ENCODE measurements around the gene PLD1.
"Not testable (repeated sequence)": the region's sequence is repeated elsewhere in the genome, so short reads cannot be mapped to it uniquely, and the experiment has no call there.

Gene PLD1

DNA sequence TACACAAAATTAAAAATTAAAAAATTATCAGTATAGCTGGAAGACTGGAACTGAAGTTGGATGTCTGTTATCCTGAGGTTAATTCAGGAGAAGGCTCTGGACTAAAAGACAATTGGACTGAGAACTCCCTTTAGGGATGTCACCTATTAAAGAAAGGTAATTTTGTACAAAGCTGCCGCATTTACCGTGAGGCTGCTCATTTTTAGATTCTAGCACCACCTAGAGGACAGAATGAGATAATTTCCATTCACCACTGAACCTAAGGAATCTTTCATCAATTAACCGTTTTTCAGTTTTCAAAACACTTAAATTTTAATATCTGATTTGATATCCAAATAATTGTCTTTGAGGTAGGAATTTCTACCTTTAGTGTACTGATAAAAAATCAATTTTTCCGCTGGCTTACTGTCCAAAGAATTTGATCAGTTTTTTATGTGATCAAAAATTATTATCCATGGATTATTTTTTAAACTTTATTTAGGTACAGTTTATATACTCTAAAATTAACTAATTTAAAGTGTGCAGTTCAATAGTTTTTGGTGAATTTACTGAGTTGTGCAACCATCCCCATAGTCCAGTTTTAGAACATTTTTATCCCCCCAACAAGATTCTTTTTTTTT, 243.4 kb downstream of the PLD1 start:
- DNase-seq (ENCODE audit: low read depth in 2 of 2, low spot score in 1 of 2), result no peak

DNA sequence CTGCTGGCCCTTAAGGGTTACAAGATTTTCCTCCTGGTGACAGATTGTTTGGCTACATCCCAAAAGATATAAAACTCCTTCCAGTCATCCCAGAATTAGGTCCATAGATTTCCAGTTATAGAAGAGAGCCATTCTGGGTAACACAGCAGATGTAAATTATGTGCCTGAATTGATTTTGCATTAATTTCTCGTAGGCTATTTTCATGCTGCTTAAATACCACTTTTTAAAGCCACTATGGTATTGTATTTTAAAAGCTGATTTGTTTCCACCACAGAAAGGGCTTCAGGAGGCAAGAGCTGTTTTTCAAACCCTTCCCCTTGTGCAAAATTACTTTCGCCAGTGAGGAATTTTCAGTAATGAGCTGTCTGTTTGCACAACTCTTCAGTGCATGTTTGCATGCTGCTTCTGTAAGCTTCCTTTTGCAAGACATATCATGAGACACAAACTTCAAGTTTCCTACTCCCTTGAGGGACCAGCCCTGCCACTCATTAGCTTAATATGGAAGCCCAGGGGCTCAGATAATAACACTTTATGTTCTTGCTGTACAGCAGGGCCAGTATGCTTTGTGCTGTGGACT, 244.7 kb downstream of the PLD1 start:
- no peak for DNase-seq (ENCODE audit: low read depth in 2 of 2, low spot score in 1 of 2)

DNA sequence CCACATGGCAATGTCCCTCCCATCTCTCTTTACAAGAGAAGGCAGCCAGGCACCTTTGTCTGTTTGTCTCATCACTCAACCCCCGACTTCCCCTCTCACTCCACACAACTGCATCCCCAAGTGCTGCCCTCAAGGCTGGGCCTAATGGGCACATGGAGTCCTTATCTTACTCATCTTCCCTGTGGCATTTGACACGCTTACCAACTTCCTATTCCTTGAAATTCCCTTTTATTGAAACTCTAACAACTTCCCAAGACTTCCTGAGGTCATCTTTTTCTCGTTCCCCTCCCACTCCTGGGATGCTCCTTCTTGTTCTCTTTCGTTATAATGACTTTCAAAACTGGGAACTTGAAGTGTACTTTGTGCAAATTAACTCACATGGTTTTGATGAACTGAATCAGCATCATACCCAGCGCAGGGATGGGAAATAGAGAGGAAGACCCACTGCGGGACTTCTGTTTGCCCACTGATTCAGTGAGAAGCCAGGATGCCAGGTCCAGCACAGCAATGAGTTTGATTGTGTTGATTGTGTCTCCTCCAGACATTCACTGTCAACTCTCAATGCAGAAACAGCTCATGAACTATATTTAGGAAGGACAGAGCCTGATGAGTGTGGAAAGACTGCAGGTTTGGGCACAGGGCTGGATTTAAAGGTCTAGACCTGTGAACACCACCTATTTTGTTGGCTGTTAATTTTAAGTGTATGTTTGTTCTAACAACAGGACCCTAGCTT, 245.4 kb downstream of the PLD1 start:
- no peak for DNase-seq (ENCODE audit: low read depth in 2 of 2, low spot score in 1 of 2)

DNA sequence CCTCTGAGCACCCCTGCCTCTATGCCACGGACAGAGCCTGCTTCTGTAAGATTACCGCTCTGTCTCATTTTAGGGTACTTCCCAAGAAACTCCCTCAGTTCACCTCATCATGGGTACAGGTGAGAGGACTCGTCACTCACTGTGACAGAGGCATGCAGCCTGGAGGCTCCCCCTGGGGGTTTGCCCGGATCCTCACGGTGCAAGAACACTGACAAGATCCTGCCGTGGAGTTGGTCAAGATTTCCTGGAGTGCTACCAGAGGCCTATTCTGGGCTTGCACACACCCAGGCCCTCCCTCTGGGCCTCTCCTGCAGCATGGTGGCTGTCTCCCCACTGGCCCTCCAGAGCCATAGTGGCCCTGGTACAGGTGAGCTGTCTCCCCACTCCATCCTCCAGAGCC, 247.0 kb downstream of the PLD1 start:
- no peak for DNase-seq (ENCODE audit: low read depth in 2 of 2, low spot score in 1 of 2)

DNA sequence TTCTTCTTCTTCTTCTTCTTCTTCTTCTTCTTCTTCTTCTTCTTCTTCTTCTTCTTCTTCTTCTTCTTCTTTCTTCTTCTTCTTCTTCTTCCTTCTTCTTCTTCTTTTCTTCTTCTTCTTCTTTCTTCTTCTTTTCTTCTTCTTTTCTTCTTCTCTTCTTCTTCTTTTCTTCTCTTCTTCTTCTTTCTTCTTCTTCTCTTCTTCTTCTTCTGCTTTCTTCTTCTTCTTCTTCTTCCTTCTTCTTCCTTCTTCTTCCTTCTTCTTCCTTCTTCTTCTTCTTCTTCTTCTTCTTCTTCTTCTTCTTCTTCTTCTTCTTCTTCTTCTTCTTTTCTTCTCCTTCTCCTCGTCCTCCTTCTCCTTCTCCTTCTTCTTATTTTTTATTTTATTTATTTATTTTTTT, 247.8 kb downstream of the PLD1 start:
- DNase-seq (ENCODE audit: low read depth in 2 of 2, low spot score in 1 of 2), result not testable (repeated sequence)

DNA sequence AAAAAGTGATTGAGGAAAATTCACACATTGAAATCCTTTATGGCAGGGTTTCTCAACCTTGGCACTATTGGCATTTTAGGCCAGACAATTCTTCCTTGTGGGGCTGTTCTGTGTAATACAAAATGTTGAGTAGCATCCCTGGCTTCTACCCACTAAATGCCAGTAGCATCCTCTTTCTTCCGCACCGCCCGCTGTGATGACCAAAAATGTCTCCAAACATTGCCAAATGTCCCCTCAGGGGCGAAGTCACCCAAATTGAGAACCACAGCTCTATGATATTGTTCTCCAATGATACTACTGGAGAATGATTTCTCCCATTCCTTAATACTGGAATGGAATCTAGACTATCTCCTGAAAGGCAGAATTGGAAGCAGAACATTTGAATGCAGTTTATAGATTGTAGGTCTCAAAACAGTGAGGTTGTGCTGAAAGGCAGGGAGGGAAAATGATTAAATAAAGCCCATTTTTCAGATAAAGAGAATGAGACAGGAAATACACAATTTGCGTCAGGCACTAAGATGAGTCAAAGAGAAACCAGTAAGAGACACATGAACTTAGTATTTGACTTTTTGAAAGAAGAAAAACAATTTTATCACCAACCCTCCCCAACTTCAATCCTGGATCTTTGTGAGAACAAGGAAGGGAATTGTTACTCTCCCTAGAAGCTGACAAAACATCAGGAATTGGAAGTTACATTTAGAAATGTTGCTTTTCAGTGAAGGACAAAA, 248.5 kb downstream of the PLD1 start:
- DNase-seq (ENCODE audit: low read depth in 2 of 2, low spot score in 1 of 2), result no peak

DNA sequence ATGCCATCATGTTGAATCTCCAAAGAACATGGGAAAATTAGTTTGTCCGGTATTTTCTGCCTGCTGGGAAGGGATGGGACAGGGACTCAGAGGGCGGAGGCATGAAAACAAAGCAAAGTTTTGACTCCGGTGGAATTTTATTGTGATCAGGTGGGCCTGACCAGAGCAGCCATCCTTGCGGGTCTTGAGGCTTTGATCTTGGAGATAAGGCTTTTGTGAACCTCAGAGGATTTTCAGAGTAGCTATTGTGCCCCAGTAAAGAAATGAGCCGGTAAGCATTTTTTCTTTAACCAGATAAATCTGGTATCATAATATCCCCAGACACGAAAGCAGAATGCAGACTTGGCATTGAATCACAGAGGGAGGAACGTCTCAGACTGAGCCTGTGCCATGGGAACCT, 250.7 kb downstream of the PLD1 start:
- no peak for DNase-seq (ENCODE audit: low read depth in 2 of 2, low spot score in 1 of 2)

DNA sequence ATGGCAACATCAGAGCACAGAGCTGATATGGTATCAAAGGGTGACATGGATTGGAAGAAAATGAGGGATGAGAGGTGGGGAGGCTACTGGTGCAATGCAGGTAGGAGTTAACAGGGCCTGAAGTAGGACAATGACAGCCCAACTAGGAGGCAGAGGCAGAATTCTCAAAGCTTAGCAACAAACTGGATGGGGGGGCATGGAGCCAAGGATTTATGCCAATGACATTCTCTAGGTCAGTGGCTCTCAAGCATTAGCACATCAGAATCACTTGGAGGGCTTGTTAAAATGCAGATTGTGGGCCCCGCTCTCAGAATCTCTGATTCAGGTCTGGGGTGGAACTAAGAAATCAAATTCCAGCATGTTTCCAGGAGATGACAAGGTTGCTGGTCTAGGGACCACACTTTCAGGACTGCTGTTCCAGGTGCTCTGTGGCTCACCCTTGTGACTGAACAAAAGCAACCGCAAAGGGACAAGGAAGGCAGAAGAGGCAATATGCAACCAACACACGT, 252.0 kb downstream of the PLD1 start:
- DNase-seq (ENCODE audit: low read depth in 2 of 2, low spot score in 1 of 2), result no peak

DNA sequence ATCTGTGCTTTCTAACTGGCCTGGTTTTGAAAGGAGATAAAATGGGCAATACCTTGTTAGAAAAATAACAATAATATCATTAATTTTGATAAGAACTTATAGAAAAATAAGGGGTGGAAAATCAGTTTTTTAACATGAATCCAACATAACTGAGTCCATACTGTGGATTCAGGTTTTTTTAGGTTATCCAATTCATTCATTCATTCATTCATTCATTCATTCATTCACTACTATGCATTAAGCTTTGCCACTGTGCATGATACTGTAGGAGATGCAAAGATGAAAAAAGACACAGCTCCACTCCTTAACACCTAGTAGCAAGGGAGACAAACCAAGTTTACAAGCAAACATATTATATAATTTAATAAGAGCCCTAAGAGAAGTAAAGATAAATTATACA, 253.1 kb downstream of the PLD1 start:
- DNase-seq (ENCODE audit: low read depth in 2 of 2, low spot score in 1 of 2), result no peak

DNA sequence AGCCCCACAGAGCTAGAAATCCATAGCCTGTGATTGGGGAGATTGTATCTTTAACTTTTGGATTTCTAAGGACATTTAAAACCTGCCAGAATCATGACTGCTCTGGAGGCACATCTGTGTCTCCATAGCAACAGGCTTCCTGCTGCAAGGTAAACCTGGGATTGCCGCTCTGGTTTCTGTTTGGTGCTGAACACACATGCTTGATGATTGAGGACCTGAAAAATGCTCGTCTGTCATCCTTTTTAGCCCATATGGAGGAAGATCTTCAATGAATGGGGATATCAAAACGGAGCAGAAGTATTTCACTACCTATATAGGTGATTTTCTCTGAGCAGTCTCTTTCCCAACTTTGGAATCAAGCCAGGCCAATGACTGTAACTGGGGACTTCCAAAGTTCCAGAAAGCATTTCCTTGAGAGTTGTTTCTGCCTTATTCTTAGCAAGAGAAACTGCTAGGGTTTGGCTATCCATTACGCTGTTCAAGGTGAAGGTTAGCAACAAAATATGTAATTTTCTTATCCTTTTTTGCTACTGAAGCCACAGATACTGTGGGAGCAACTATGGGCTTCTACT, 253.6 kb downstream of the PLD1 start:
- no peak for DNase-seq (ENCODE audit: low read depth in 2 of 2, low spot score in 1 of 2)

DNA sequence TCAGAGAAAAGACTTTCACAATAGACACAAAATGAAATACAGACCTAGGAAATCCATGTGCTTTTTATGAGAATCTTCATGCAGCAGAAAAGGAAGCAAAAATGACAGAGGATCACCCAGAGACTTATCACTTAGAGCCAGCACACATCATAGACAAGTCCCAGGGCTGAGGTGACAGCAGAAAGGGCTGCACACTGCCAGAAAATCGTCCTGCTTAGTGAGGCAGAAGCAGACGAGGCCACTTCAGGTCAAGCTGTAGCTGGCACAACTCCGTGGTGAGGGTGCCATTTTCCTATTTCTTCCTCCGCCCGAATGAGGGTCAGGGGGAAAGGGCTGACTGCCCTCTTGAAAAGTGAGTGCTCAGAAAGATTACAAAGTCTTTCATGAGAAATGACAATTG, 254.1 kb downstream of the PLD1 start:
- no peak for DNase-seq (ENCODE audit: low read depth in 2 of 2, low spot score in 1 of 2)

DNA sequence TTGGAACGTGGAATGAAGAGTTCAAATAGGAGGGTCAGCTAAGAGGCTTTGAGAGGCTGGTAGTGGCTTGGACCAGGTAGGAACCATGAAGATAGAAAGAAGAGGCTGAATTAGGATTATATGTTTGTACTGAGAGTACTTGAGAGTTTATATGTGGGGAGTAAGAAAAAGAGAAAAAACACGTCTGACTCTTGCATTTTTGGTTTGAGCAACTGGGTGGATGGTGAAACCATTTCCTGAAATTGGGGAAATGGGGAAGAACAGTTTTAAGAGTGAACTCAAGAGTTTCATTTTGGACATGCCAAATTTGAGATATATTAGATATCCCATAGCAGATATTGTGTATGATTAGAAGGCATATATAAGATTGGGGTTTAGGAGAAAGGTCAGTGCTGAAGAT, 257.2 kb downstream of the PLD1 start:
- DNase-seq (ENCODE audit: low read depth in 2 of 2, low spot score in 1 of 2), result no peak

DNA sequence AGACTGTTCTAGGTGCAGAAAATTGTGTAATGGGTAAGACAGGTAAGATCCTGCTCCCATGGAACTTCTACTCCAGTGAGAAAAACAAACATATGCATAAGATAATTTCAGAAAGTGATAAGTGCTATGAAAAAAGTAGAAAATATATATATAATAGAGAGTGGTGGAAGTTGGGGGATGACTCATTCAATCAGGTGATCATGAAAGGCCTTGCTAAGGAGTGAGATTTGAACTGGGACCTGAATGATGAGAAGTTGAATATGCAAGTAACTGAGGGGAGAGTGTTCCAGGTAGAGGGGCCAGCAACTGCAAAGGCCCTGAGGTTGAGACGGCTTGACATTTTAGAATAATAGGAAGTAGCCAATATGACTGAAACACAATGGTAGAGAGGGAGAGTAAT, 257.8 kb downstream of the PLD1 start:
- no peak for DNase-seq (ENCODE audit: low read depth in 2 of 2, low spot score in 1 of 2)

DNA sequence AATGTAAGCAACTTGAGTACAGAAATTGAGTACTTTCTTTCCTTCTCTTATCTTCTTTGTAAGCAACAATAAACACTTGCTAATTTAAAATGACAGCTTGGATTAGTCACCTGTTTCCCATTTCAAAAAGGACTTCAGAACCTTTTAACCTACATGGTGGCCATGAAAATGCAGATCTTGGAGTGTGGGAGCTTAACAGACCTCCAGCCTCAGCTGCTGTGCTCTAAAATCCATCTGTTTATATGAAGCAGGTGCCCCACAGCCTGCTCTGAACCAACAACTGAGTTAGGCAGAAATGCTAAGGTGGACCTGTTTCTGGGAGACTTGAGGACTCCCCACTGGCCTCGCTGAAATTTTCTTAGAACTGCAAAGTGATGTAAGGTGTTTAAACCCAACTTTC, 259.0 kb downstream of the PLD1 start:
- no peak for DNase-seq (ENCODE audit: low read depth in 2 of 2, low spot score in 1 of 2)
